GM12878 (cell line): ENCODE results near the gene DNAAF5. TPM values are rescaled to one million over a fixed set of nuclear protein-coding genes. Genes with fewer than 3 reads are reported as not detected.
A peak's percentile ranks its signal among the peaks of the same experiment; 100 is the strongest.

Experiments
- ATAC-seq: fragments of 200-7000 bp; cut with Tn5 transposase; 3 replicates; pipeline ENCODE4 v1.9.1; 2020; ENCODE audit warnings: mild to moderate bottlenecking, moderate library complexity
- BruUV-seq: library from RNA; stranded (reverse); fragments of 400-500 nt; replicated peaks from 2 replicates; lab custom pipeline; 2021; lab: Mats Ljungman, UMichigan
- CTCF ChIA-PET: fragments of 300-600 bp; sonication (Branson Sonifier 250); formaldehyde crosslinking; extraction: SDS; loops from one replicate; lab custom pipeline; 2021; ENCODE audit warnings: inconsistent platforms; lab: Yijun Ruan, JAX
- POLR2A ChIA-PET: fragments of 350-600 bp; formaldehyde crosslinking; extraction: SDS; loops from one replicate; lab custom pipeline; 2021; ENCODE audit warnings: inconsistent platforms; lab: Charles Lee
- RAD21 ChIA-PET: fragments of 300-600 bp; sonication (Branson Sonifier 250); formaldehyde crosslinking; loops from one replicate; lab custom pipeline; 2023; ENCODE audit warnings: antibody characterized with exemption; ENCODE audit not compliant: unreplicated experiment; lab: Charles Lee
- SMC1A ChIA-PET: fragments of 300-600 bp; sonication (Branson Sonifier 250); formaldehyde crosslinking; loops from one replicate; lab custom pipeline; 2023; ENCODE audit not compliant: unreplicated experiment, uncharacterized antibody; lab: Charles Lee
- DNase-seq: peaks from one replicate; pipeline ENCODE4 v3.0.0-alpha.2; 2011; ENCODE audit warnings: low read depth, low spot score
- FAIRE-seq: peaks from 3 replicates; lab custom pipeline; 2011; peaks lifted over from hg19 to GRCh38; lab: Jason Lieb, UNC
- H2AFZ ChIP-seq: 2 replicates; pipeline ENCODE4 v1.6.0; 2011; ENCODE audit warnings: low read depth, low read length, control low read depth; ENCODE audit not compliant: control insufficient read depth
- H3K27ac ChIP-seq: 2 replicates; pipeline ENCODE4 v1.5.1; 2011; ENCODE audit warnings: control low read depth; ENCODE audit not compliant: control insufficient read depth, insufficient read depth
- H3K27me3 ChIP-seq, 2 experiments: replicated peaks in 1 of 2; 2 replicates each; pipeline versions ENCODE4 v1.6.0 to v1.6.1; 2011; ENCODE audit warnings: low read length in 1 of 2; ENCODE audit not compliant: control insufficient read depth in 2 of 2, insufficient read depth in 2 of 2
- H3K36me3 ChIP-seq, 2 experiments: 2 replicates each; pipeline ENCODE4 v1.5.1; 2011; ENCODE audit warnings: low read length in 1 of 2; ENCODE audit not compliant: control insufficient read depth in 2 of 2, insufficient read depth in 2 of 2
- H3K4me1 ChIP-seq: 2 replicates; pipeline ENCODE4 v1.6.1; 2011; ENCODE audit warnings: mild to moderate bottlenecking, low read length, moderate library complexity, mixed read lengths; ENCODE audit not compliant: control insufficient read depth, insufficient read depth
- H3K4me2 ChIP-seq: 2 replicates; pipeline ENCODE4 v1.6.0; 2011; ENCODE audit warnings: control low read depth; ENCODE audit not compliant: control insufficient read depth, insufficient read depth
- H3K4me3 ChIP-seq: fragments of 200-600 bp; sonication (generic); 2 replicates; pipeline ENCODE4 v1.5.1; 2016
- H3K79me2 ChIP-seq: 2 replicates; pipeline ENCODE4 v1.6.0; 2011; ENCODE audit warnings: low read length; ENCODE audit not compliant: control insufficient read depth, insufficient read depth
- H3K9ac ChIP-seq: 2 replicates; pipeline ENCODE4 v1.8.0; 2011; ENCODE audit warnings: low read length, control low read depth, mixed read lengths; ENCODE audit not compliant: control insufficient read depth, insufficient read depth
- H3K9me3 ChIP-seq: replicated peaks from 3 replicates; pipeline ENCODE4 v1.5.1; 2011; ENCODE audit warnings: mild to moderate bottlenecking, low read length; ENCODE audit not compliant: control insufficient read depth, insufficient read depth
- H4K20me1 ChIP-seq: 2 replicates; pipeline ENCODE4 v1.6.0; 2011; ENCODE audit not compliant: control insufficient read depth, insufficient read depth
- BMI1 ChIP-seq: fragments of 450-650 bp; IDR thresholded peaks from 2 replicates; pipeline ENCODE4 v1.6.1; 2016; ENCODE audit warnings: mild to moderate bottlenecking, moderate library complexity, borderline replicate concordance
- EGR1 ChIP-seq, 2 experiments: IDR thresholded peaks; 1 replicate in 1 of 2; 2 replicates in 1 of 2; pipeline ENCODE4 v1.6.1; 2011 to 2012; ENCODE audit warnings: low read depth in 2 of 2, low read length in 2 of 2, borderline replicate concordance in 1 of 2, mild to moderate bottlenecking in 1 of 2, moderate library complexity in 1 of 2
- ESRRA ChIP-seq: IDR thresholded peaks from 2 replicates; pipeline ENCODE4 v1.6.1; 2012; ENCODE audit warnings: mild to moderate bottlenecking, low read length, improper control_type of control experiment
- IKZF1 ChIP-seq: fragments of 450-650 bp; conservative IDR thresholded peaks from 2 replicates; pipeline ENCODE4 v1.6.1; 2017; ENCODE audit warnings: antibody characterized with exemption, mild to moderate bottlenecking
- JUND ChIP-seq: IDR thresholded peaks from 2 replicates; pipeline ENCODE4 v1.6.1; 2012; ENCODE audit warnings: low read depth, mild to moderate bottlenecking, low read length, improper control_type of control experiment, moderate library complexity
- MEF2B ChIP-seq: fragments of 450-650 bp; IDR thresholded peaks from 2 replicates; pipeline ENCODE4 v1.6.1; 2018; ENCODE audit warnings: mild to moderate bottlenecking, moderate library complexity; ENCODE audit not compliant: partially characterized antibody, poor library complexity, severe bottlenecking
- MYC ChIP-seq: IDR thresholded peaks from 2 replicates; pipeline ENCODE4 v1.6.1; 2011; ENCODE audit warnings: mild to moderate bottlenecking, low read length, moderate library complexity, inconsistent platforms; ENCODE audit not compliant: insufficient read depth, insufficient replicate concordance, insufficient read length, severe bottlenecking
- POLR2A ChIP-seq: IDR thresholded peaks from 2 replicates; pipeline ENCODE4 v1.6.1; 2011; ENCODE audit warnings: low read depth, mild to moderate bottlenecking, low read length
- RELA ChIP-seq: fragments of 450-650 bp; IDR thresholded peaks from 2 replicates; pipeline ENCODE4 v1.8.0; 2014; ENCODE audit warnings: borderline replicate concordance; ENCODE audit not compliant: partially characterized antibody
- TAF1 ChIP-seq: IDR thresholded peaks from 2 replicates; pipeline ENCODE4 v1.6.1; 2011; ENCODE audit warnings: mild to moderate bottlenecking, low read depth, low read length, borderline replicate concordance
- WGBS: methylation state at CpG from one replicate; pipeline ENCODE4 v1.1.6; 2016; ENCODE audit warnings: low lambda C conversion rate; ENCODE audit not compliant: insufficient replicate concordance, insufficient coverage; ENCODE audit errors: missing lambda C conversion rate; 5-methylcytosine and 5-hydroxymethylcytosine counted together
- in situ Hi-C: fragments of 300-500 bp; cut with MboI; formaldehyde crosslinking; loops from 9 replicates; pipeline ENCODE4 v1.14.3; 2018; ENCODE audit warnings: mixed read lengths
- intact Hi-C: fragments of 100-400 bp; cut with micrococcal nuclease; formaldehyde crosslinking; loops from one replicate; pipeline ENCODE4 v1.14.2; 2022; ENCODE audit not compliant: unreplicated experiment
- polyA plus RNA-seq, 11 experiments: library from polyadenylated mRNA; depleted of rRNA in 4 of 11; unstranded in 6 of 11; stranded (reverse) in 5 of 11; fragments of >200 nt; fragmentation: Nextera tagmentation in 4 of 11; fragmentation: Illumina TruSeq in 1 of 11; extraction: Ambion mirVana in 4 of 11; extraction: Trizol in 1 of 11; gene quantifications; 1 replicate in 1 of 11; 2 replicates in 10 of 11; pipeline versions ENCODE4 v1.2.1 to v1.2.3, GENCODE V29; 2011 to 2016; ENCODE audit warnings: inconsistent platforms in 2 of 11, missing spikeins in 2 of 11, low read depth in 1 of 11
- total RNA-seq, 4 experiments: library from RNA; depleted of rRNA in 3 of 4; stranded (reverse); fragments of >200 nt in 3 of 4; fragmentation: Illumina TruSeq in 1 of 4; extraction: Trizol in 1 of 4; gene quantifications; 2 replicates each; pipeline versions ENCODE4 v1.2.1 to v1.2.3, GENCODE V29; 2013 to 2021

DNAAF5 gene
- total and polyA plus RNA-seq, 10 of the 15 experiments (the other 5 are each of a cell fraction or from before 2014, with no cell fraction given) = 1.8 to 38.3 (median 9.2) TPM

- no peak for TF ChIP-seq ESRRA
- TF ChIP-seq IKZF1 = no peak
- TF ChIP-seq MYC = no peak
- TF ChIP-seq RELA = no peak
- TF ChIP-seq, all 136 proteins: peak for 0
Measured at GRCh38 chr7:711922-712380, 14.5 kb upstream of the DNAAF5 start (continued).

GRCh38 chr7:712381-713138 lies 13.9 kb upstream of the DNAAF5 start:
- in situ Hi-C loops = no loop called here
- DNase-seq = no peak

More at GRCh38 chr7:712381-713138, 13.9 kb upstream of the DNAAF5 start:
- H4K20me1 ChIP-seq = no peaks in the 10 kb centered on the region
- no peak overlapping the region for H3K4me3 ChIP-seq
- SMC1A ChIA-PET = no interaction called here
- H3K36me3 ChIP-seq = no peaks in the 10 kb centered on the region; a peak in 1 of 4 replicates
- intact Hi-C loops = no loop called here
- BruUV-seq = no TSS peak
- no peak overlapping the region for H2AFZ ChIP-seq
- CTCF ChIA-PET = no interaction called here
- H3K79me2 ChIP-seq = no peaks in the 10 kb centered on the region
- no peak overlapping the region for H3K27ac ChIP-seq
- POLR2A ChIA-PET = no interaction called here
- no peaks in the 10 kb centered on the region for H3K9me3 ChIP-seq
- 55% methylated on average over 16 of the region's 74 CpGs for WGBS
- no peaks in the 10 kb centered on the region for H3K27me3 ChIP-seq
- RAD21 ChIA-PET = no interaction called here
- H3K4me1 ChIP-seq = peaks cover under 1% of the 10 kb centered on the region; the same call in 1 of the 2 replicates
- FAIRE-seq (no peak), ATAC-seq (no peak)
- H3K4me2 ChIP-seq = no peak overlapping the region
- TF ChIP-seq EGR1 (IDR thresholded peaks at IDR 0.05; ENCODE audit: borderline replicate concordance in 1 of 2, low read depth in 2 of 2, low read length in 2 of 2) = peak in 1 of 2 experiments; percentile 64; a peak in 1 of 3 replicates
- no peak for TF ChIP-seq TAF1
- no peak for TF ChIP-seq JUND
- TF ChIP-seq MEF2B = no peak
- no peak for TF ChIP-seq BMI1
- 0 out of 2 replicates have a peak, but pooled peaks have one; percentile 9 for TF ChIP-seq POLR2A
- no peak overlapping the region for H3K9ac ChIP-seq
